Gastroesophageal sphincter (tissue), 3 donors: ENCODE measurements around the gene BLOC1S5.

ENCODE experiments used
- POLR2A ChIP-seq, 2 donors: fragments of 450-650 bp; IDR thresholded peaks; one replicate each; pipeline ENCODE4 v1.6.1; 2017; ENCODE audit warnings: antibody characterized with exemption in 2 of 2, mild to moderate bottlenecking in 2 of 2, moderate library complexity in 1 of 2
- POLR2AphosphoS5 ChIP-seq: sonication (generic); formaldehyde crosslinking; IDR thresholded peaks from one replicate; pipeline ENCODE4 v1.6.1; 2017; ENCODE audit warnings: antibody characterized with exemption
- TF ChIP-seq, protein P1 (sequence below), 4 experiments: fragments of 200-600 bp in 2 of 4; fragments of 450-650 bp in 2 of 4; sonication (generic) in 1 of 4; IDR thresholded peaks; one replicate each; pipeline ENCODE4 v1.5.1; 2017 to 2019; ENCODE audit warnings: antibody characterized with exemption in 4 of 4, mild to moderate bottlenecking in 2 of 4, moderate library complexity in 2 of 4

DNA sequence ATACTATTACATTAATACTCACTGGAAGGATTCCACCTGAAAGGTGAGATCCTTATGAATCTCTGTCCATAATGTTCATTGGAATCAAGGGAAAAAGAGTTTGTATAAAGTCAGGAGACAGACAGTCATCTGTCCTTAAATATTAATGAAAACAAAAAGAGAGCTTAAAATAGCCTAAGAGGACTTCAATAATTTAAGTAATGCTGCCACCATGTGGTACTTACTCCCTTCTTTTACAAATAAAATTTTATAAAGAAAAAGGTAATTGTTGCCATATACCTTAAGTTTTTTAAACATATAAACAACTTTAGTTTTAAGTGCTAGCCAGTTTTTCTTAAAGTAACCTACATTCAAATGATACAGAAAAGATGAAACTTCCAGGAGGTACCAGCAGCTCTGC is 5.1 kb downstream of the BLOC1S5 start:
- TF ChIP-seq POLR2A (IDR thresholded peaks at IDR 0.05) = no peak
- TF ChIP-seq, protein P1, sequence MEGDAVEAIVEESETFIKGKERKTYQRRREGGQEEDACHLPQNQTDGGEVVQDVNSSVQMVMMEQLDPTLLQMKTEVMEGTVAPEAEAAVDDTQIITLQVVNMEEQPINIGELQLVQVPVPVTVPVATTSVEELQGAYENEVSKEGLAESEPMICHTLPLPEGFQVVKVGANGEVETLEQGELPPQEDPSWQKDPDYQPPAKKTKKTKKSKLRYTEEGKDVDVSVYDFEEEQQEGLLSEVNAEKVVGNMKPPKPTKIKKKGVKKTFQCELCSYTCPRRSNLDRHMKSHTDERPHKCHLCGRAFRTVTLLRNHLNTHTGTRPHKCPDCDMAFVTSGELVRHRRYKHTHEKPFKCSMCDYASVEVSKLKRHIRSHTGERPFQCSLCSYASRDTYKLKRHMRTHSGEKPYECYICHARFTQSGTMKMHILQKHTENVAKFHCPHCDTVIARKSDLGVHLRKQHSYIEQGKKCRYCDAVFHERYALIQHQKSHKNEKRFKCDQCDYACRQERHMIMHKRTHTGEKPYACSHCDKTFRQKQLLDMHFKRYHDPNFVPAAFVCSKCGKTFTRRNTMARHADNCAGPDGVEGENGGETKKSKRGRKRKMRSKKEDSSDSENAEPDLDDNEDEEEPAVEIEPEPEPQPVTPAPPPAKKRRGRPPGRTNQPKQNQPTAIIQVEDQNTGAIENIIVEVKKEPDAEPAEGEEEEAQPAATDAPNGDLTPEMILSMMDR (IDR thresholded peaks at IDR 0.05) = peak in 3 of 4 experiments; percentile 3 to 35 (median 13)
- TF ChIP-seq POLR2AphosphoS5 = no peak
